NCI-H1092 treated with DMSO at 0.1 percent for 48 hours (cell line): ENCODE results near the gene RNASE8.

Experiments
- DNase-seq: peaks from one replicate; lab custom pipeline; 2025; lab: John Stamatoyannopoulos, UW

Gene RNASE8

GRCh38 chr14:21072781-21073339 is 15.2 kb downstream of the RNASE8 start:
- no peak for DNase-seq

GRCh38 chr14:21073921-21074320 is 16.3 kb downstream of the RNASE8 start:
- no peak for DNase-seq

GRCh38 chr14:21074398-21075272 is 17.0 kb downstream of the RNASE8 start:
- DNase-seq, result no peak

GRCh38 chr14:21075719-21076437 is 18.3 kb downstream of the RNASE8 start:
- no peak for DNase-seq

- no peak for DNase-seq
Observed at GRCh38 chr14:21077672-21078071, 20.1 kb downstream of the RNASE8 start.

GRCh38 chr14:21078287-21078686 is 20.7 kb downstream of the RNASE8 start:
- no peak for DNase-seq

- no peak for DNase-seq
Observed at GRCh38 chr14:21078726-21079125, 21.1 kb downstream of the RNASE8 start.

GRCh38 chr14:21081521-21082142 is 24.0 kb downstream of the RNASE8 start:
- DNase-seq, result no peak

GRCh38 chr14:21083565-21084325 is 26.1 kb downstream of the RNASE8 start:
- DNase-seq, result no peak

GRCh38 chr14:21084396-21084795 is 26.8 kb downstream of the RNASE8 start:
- DNase-seq, result no peak

GRCh38 chr14:21084998-21085853 is 27.6 kb downstream of the RNASE8 start:
- DNase-seq, result no peak

GRCh38 chr14:21086908-21087293 is 29.3 kb downstream of the RNASE8 start:
- no peak for DNase-seq

- peak; percentile 10 for DNase-seq
Observed at GRCh38 chr14:21087294-21088091, 29.9 kb downstream of the RNASE8 start.

GRCh38 chr14:21088687-21089086 is 31.1 kb downstream of the RNASE8 start:
- no peak for DNase-seq

GRCh38 chr14:21089271-21089670 is 31.6 kb downstream of the RNASE8 start:
- no peak for DNase-seq

- no peak for DNase-seq
Observed at GRCh38 chr14:21089877-21090193, 32.2 kb downstream of the RNASE8 start.

- no peak for DNase-seq
Observed at GRCh38 chr14:21090194-21090939, 32.7 kb downstream of the RNASE8 start.

- DNase-seq, result no peak
Observed at GRCh38 chr14:21090940-21091663, 33.5 kb downstream of the RNASE8 start.

- DNase-seq, result no peak
Observed at GRCh38 chr14:21091821-21092272, 34.2 kb downstream of the RNASE8 start.
